Adrenal gland (tissue), 5 donors: ENCODE results near the gene GSTA1.
"Not testable (repeated sequence)": the region's sequence is repeated elsewhere in the genome, so short reads cannot be mapped to it uniquely, and the experiment has no call there.

Source experiments
- CTCF ChIP-seq, 6 experiments: fragments of 450-650 bp in 4 of 6; fragments of 200-600 bp in 2 of 6; sonication (generic) in 1 of 6; IDR thresholded peaks; 1 replicate in 5 of 6; 2 replicates in 1 of 6; pipeline versions ENCODE4 v1.5.1 to v1.8.0; 2016 to 2021; ENCODE audit warnings: antibody characterized with exemption in 6 of 6, mild to moderate bottlenecking in 2 of 6, moderate library complexity in 1 of 6
- POLR2A ChIP-seq, 2 donors: fragments of 450-650 bp; IDR thresholded peaks; one replicate each; pipeline ENCODE4 v1.6.1; 2017; ENCODE audit warnings: antibody characterized with exemption in 2 of 2, mild to moderate bottlenecking in 2 of 2, moderate library complexity in 1 of 2
- donor health status: DM: no; HTN: no; CAD: no.

GRCh38 chr6:52763322-52763916, 40.2 kb downstream of the GSTA1 start, which contains the start of gene GSTA2:
- not testable (repeated sequence) for TF ChIP-seq CTCF, POLR2A (IDR thresholded peaks at IDR 0.05)
